Retinal pigment epithelial cell (primary cell): ENCODE measurements around the gene BBS9.

Experiments
- DNase-seq: peaks from one replicate; pipeline ENCODE4 v3.0.0-alpha.2; 2010; ENCODE audit warnings: low read depth
- H3K4me3 ChIP-seq: 2 replicates; pipeline ENCODE4 v1.5.1; 2011; ENCODE audit warnings: mild to moderate bottlenecking, low read length, control low read depth, moderate library complexity
- CTCF ChIP-seq: conservative IDR thresholded peaks from 2 replicates; pipeline ENCODE4 v1.5.1; 2011; ENCODE audit warnings: low read depth, low read length, control low read depth, inconsistent platforms

The BBS9 gene

GRCh38 chr7:33642312-33642711, 512.9 kb downstream of the BBS9 start:
- no peak for TF ChIP-seq CTCF
- H3K4me3 ChIP-seq: no peak overlapping the region
- DNase-seq: no peak

GRCh38 chr7:33643530-33643929, 514.2 kb downstream of the BBS9 start:
- no peak overlapping the region for H3K4me3 ChIP-seq
- DNase-seq: no peak
- TF ChIP-seq CTCF: no peak

- no peak overlapping the region for H3K4me3 ChIP-seq
- DNase-seq: no peak
- no peak for TF ChIP-seq CTCF
Measured at GRCh38 chr7:33644489-33644888, 515.1 kb downstream of the BBS9 start.

- H3K4me3 ChIP-seq: no peak overlapping the region
- TF ChIP-seq CTCF: no peak
- no peak for DNase-seq
Measured at GRCh38 chr7:33645104-33645503, 515.7 kb downstream of the BBS9 start.

GRCh38 chr7:33646166-33646565, 516.8 kb downstream of the BBS9 start:
- no peak overlapping the region for H3K4me3 ChIP-seq
- no peak for TF ChIP-seq CTCF
- no peak for DNase-seq

- TF ChIP-seq CTCF: no peak
- no peak overlapping the region for H3K4me3 ChIP-seq
- no peak for DNase-seq
Measured at GRCh38 chr7:33646891-33647391, 517.6 kb downstream of the BBS9 start.

- H3K4me3 ChIP-seq: no peak overlapping the region
- TF ChIP-seq CTCF: no peak
- DNase-seq: no peak
Measured at GRCh38 chr7:33649476-33650441, 520.4 kb downstream of the BBS9 start.
